ENCODE results near the gene PGLYRP2. TPM values are rescaled to one million over a fixed set of nuclear protein-coding genes. Genes with fewer than 3 reads are reported as not detected.

Gene PGLYRP2
- total and polyA plus RNA-seq, 7 experiments from 2014 or later = 0.21 to 0.65 (median 0.49) TPM; not detected in 2

DNA sequence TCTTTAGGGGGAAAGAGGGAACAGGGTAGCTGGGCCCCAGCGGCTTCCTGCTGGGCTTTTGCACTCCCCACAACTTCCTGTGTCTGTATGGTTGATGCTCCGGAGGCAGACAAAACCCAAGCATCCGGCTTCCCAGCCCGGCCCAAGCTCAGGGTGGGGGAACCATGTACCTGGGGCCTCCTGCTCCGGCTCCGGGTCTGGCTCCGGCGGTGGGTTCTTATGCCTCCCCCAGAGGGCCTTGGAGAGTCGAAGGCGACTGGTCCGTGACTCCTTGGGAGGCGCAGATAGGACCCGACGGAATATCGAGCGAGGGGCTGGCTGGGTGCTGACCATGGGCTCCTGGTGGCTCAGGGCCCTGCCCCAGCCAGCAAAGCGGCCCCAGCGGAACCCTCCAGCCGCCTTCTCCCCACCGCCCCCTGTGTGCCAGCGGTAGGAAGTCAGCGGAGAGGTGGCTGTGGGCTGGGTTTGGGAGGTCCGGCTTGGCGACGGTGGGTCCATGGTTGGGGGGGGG is 15.4 kb downstream of the PGLYRP2 start:
- Mint-ChIP-seq H3K27me3 (peaks cover 0 to 4% (median 0%) of the 10 kb centered on the region in 5 donors), H3K36me3 (peaks cover 4 to 42% (median 14%) of the 10 kb centered on the region in 5 donors), H3K9me3 (peaks cover 0 to 1% (median 0%) of the 10 kb centered on the region in 11 donors), H3K27ac (peak overlapping the region; percentile 91 to 98 (median 94)), H3K4me3 (peak overlapping the region; percentile 85 to 97 (median 95)), H3K4me1 (peaks cover 40 to 79% (median 64%) of the 10 kb centered on the region in 7 donors)
- ATAC-seq = peak; percentile 93
- H3K9me3 ChIP-seq (ENCODE audit: control insufficient read depth in 2 of 3, low read length in 3 of 3) = no peaks in the 10 kb centered on the region
- H3K27ac ChIP-seq (ENCODE audit: low read depth, low read length) = peak overlapping the region; percentile 91
- intact Hi-C loops (cut with micrococcal nuclease) = loop anchor here (1.0 to 10.0 kb wide), 8 partner anchors 14 to 371 kb away; partner anchors contain the start of genes AKAP8 (in 2 of the 2) and BRD4 (in 1 of the 2)
- ChIA-PET POLR2A (interaction anchor here (0.6 to 9.9 kb wide), 17 partner anchors 10 to 756 kb away, joined by 3 to 101 read pairs (median 6); partner anchors contain the start of genes AKAP8, AKAP8L and WIZ), CTCF (interaction anchor here (0.9 to 3.4 kb wide), 7 partner anchors 13 to 91 kb away, joined by 3 to 19 read pairs (median 6); partner anchors contain the start of genes AKAP8L and WIZ)
- H3K27me3 ChIP-seq (ENCODE audit: control insufficient read depth in 2 of 2, insufficient read depth in 2 of 2, low read length in 2 of 2) = no peaks in the 10 kb centered on the region
- peaks cover 56 to 61% of the 10 kb centered on the region in 2 donors for H3K4me1 ChIP-seq (ENCODE audit: control insufficient read depth in 2 of 2, insufficient read depth in 2 of 2, low read length in 2 of 2)
- H3K36me3 ChIP-seq (ENCODE audit: control insufficient read depth in 2 of 3, insufficient read depth in 3 of 3, low read length in 3 of 3) = peaks cover 4 to 30% (median 16%) of the 10 kb centered on the region in 3 experiments
- H3K4me3 ChIP-seq (ENCODE audit: low read length) = peak overlapping the region; percentile 85
- DNase-seq = peak; percentile 52 to 85 (median 79)

- POLR2A ChIA-PET = interaction anchor here (0.7 to 9.9 kb wide), 4 partner anchors 8 to 94 kb away, joined by 3 to 101 read pairs (median 17); partner anchors contain the start of gene WIZ
- H3K9me3 ChIP-seq (ENCODE audit: control insufficient read depth in 2 of 3, low read length in 3 of 3) = no peaks in the 10 kb centered on the region
- H3K36me3 Mint-ChIP-seq = peaks cover 4 to 34% (median 14%) of the 10 kb centered on the region in 5 donors
- H3K4me3 Mint-ChIP-seq = peak overlapping the region; percentile 27 to 97 (median 94)
- peaks cover 4 to 44% (median 26%) of the 10 kb centered on the region in 3 experiments for H3K36me3 ChIP-seq (ENCODE audit: control insufficient read depth in 2 of 3, insufficient read depth in 3 of 3, low read length in 3 of 3)
- H3K27me3 Mint-ChIP-seq = no peaks in the 10 kb centered on the region
- peak overlapping the region; percentile 91 for H3K27ac ChIP-seq (ENCODE audit: low read depth, low read length)
- CTCF ChIA-PET = no interaction called here
- DNase-seq = no peak
- H3K27me3 ChIP-seq (ENCODE audit: control insufficient read depth in 2 of 2, insufficient read depth in 2 of 2, low read length in 2 of 2) = no peaks in the 10 kb centered on the region
- H3K4me3 ChIP-seq (ENCODE audit: low read length) = no peak overlapping the region
- H3K27ac Mint-ChIP-seq = peak overlapping the region; percentile 32 to 98 (median 94)
- H3K4me1 Mint-ChIP-seq = peaks cover 18 to 57% (median 43%) of the 10 kb centered on the region in 7 donors
- no peak for ATAC-seq
- peaks cover 39 to 40% of the 10 kb centered on the region in 2 donors for H3K4me1 ChIP-seq (ENCODE audit: control insufficient read depth in 2 of 2, insufficient read depth in 2 of 2, low read length in 2 of 2)
- H3K9me3 Mint-ChIP-seq = peaks cover 0 to 2% (median 0%) of the 10 kb centered on the region in 11 donors
- intact Hi-C loops (cut with micrococcal nuclease) = loop anchor here (5.0 to 10.0 kb wide), 2 partner anchors 129 to 373 kb away; partner anchors contain the start of gene BRD4 (in 1 of the 2)
Measured at GRCh38 chr19:15461694-15462093, 17.6 kb downstream of the PGLYRP2 start.

GRCh38 chr19:15457701-15458484 is 21.4 kb downstream of the PGLYRP2 start:
- POLR2A ChIA-PET = interaction anchor here (0.6 to 8.4 kb wide), 2 partner anchors 6 to 688 kb away, joined by 3 to 101 read pairs; partner anchors contain the start of gene RASAL3
- H3K36me3 ChIP-seq (ENCODE audit: control insufficient read depth in 2 of 3, insufficient read depth in 3 of 3, low read length in 3 of 3) = peaks cover 14 to 77% (median 51%) of the 10 kb centered on the region in 3 experiments
- H3K4me1 ChIP-seq (ENCODE audit: control insufficient read depth in 2 of 2, insufficient read depth in 2 of 2, low read length in 2 of 2) = peaks cover 21 to 28% of the 10 kb centered on the region in 2 donors
- ATAC-seq (no peak), DNase-seq (no peak)
- no peak overlapping the region for H3K4me3 ChIP-seq (ENCODE audit: low read length)
- no peaks in the 10 kb centered on the region for H3K27me3 ChIP-seq (ENCODE audit: control insufficient read depth in 2 of 2, insufficient read depth in 2 of 2, low read length in 2 of 2)
- H3K9me3 Mint-ChIP-seq = peaks cover 0 to 2% (median 0%) of the 10 kb centered on the region in 11 donors
- H3K9me3 ChIP-seq (ENCODE audit: control insufficient read depth in 2 of 3, low read length in 3 of 3) = no peaks in the 10 kb centered on the region
- peaks cover 21 to 47% (median 44%) of the 10 kb centered on the region in 7 donors for H3K4me1 Mint-ChIP-seq
- H3K27ac Mint-ChIP-seq = peak overlapping the region in 1 of 9 donors; percentile 79
- CTCF ChIA-PET = no interaction called here
- H3K4me3 Mint-ChIP-seq = no peak overlapping the region
- no peaks in the 10 kb centered on the region for H3K27me3 Mint-ChIP-seq
- intact Hi-C loops (cut with micrococcal nuclease) = no loop called here
- H3K27ac ChIP-seq (ENCODE audit: low read depth, low read length) = no peak overlapping the region
- H3K36me3 Mint-ChIP-seq = peaks cover 16 to 54% (median 24%) of the 10 kb centered on the region in 5 donors

GRCh38 chr19:15456871-15457700 is 22.2 kb downstream of the PGLYRP2 start:
- POLR2A ChIA-PET = interaction anchor here (0.6 to 8.4 kb wide), 4 partner anchors 7 to 688 kb away, joined by 3 to 101 read pairs (median 4); partner anchors contain the start of gene RASAL3
- peaks cover 0 to 2% (median 0%) of the 10 kb centered on the region in 11 donors for H3K9me3 Mint-ChIP-seq
- no peak for ATAC-seq

DNA sequence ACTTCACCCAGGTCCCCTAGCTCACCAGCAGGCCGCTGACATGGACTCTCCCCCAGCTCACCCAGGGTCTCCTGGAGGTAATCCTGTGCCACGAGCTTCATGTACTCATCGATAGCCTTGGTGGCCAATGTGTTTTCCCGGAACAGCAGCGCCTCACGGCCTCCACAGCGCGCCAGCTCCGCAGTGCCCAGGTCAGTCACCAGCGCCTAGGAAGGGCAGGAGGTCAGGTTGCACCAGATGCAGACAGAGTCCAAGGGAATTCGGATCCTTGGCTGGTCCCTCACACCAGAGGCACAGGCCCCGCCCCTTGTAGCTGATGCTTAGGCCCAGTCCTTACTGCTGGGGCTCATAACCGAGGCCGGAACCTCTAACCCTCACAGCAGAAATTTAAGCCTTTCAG is 22.9 kb downstream of the PGLYRP2 start:
- H3K27ac ChIP-seq (ENCODE audit: low read depth, low read length) = no peak overlapping the region
- intact Hi-C loops (cut with micrococcal nuclease) = no loop called here
- Mint-ChIP-seq H3K4me3 (no peak overlapping the region), H3K36me3 (peaks cover 12 to 52% (median 25%) of the 10 kb centered on the region in 5 donors), H3K4me1 (peaks cover 14 to 39% (median 31%) of the 10 kb centered on the region in 7 donors), H3K27me3 (no peaks in the 10 kb centered on the region), H3K27ac (peak overlapping the region in 1 of 9 donors; percentile 59), H3K9me3 (peaks cover 0 to 2% (median 0%) of the 10 kb centered on the region in 11 donors)
- H3K27me3 ChIP-seq (ENCODE audit: control insufficient read depth in 2 of 2, insufficient read depth in 2 of 2, low read length in 2 of 2) = no peaks in the 10 kb centered on the region
- H3K36me3 ChIP-seq (ENCODE audit: control insufficient read depth in 2 of 3, insufficient read depth in 3 of 3, low read length in 3 of 3) = peaks cover 17 to 88% (median 47%) of the 10 kb centered on the region in 3 experiments
- ATAC-seq (no peak), DNase-seq (no peak)
- no peaks in the 10 kb centered on the region for H3K9me3 ChIP-seq (ENCODE audit: control insufficient read depth in 2 of 3, low read length in 3 of 3)
- peaks cover 7 to 13% of the 10 kb centered on the region in 2 donors for H3K4me1 ChIP-seq (ENCODE audit: control insufficient read depth in 2 of 2, insufficient read depth in 2 of 2, low read length in 2 of 2)
- no peak overlapping the region for H3K4me3 ChIP-seq (ENCODE audit: low read length)
- POLR2A ChIA-PET = interaction anchor here (0.9 to 8.4 kb wide), 3 partner anchors 7 to 95 kb away, joined by 3 to 101 read pairs (median 5); partner anchors contain the start of gene RASAL3
- CTCF ChIA-PET = interaction anchor here (0.6 to 0.7 kb wide), 2 partner anchors 23 to 284 kb away, joined by 3 read pairs; no protein-coding TSS in a partner anchor

More at GRCh38 chr19:15456871-15457700, 22.2 kb downstream of the PGLYRP2 start:
- no peak overlapping the region for H3K27ac Mint-ChIP-seq
- CTCF ChIA-PET = interaction anchor here (0.7 kb wide), 1 partner anchor 285 kb away, joined by 3 read pairs; no protein-coding TSS in a partner anchor
- Histone ChIP-seq H3K27ac (ENCODE audit: low read depth, low read length) (no peak overlapping the region), H3K27me3 (ENCODE audit: control insufficient read depth in 2 of 2, insufficient read depth in 2 of 2, low read length in 2 of 2) (no peaks in the 10 kb centered on the region), H3K9me3 (ENCODE audit: control insufficient read depth in 2 of 3, low read length in 3 of 3) (no peaks in the 10 kb centered on the region), H3K36me3 (ENCODE audit: control insufficient read depth in 2 of 3, insufficient read depth in 3 of 3, low read length in 3 of 3) (peaks cover 15 to 83% (median 51%) of the 10 kb centered on the region in 3 experiments), H3K4me3 (ENCODE audit: low read length) (no peak overlapping the region), H3K4me1 (ENCODE audit: control insufficient read depth in 2 of 2, insufficient read depth in 2 of 2, low read length in 2 of 2) (peaks cover 13 to 20% of the 10 kb centered on the region in 2 donors)
- no peak overlapping the region for H3K4me3 Mint-ChIP-seq
- intact Hi-C loops (cut with micrococcal nuclease) = no loop called here
- peaks cover 20 to 42% (median 36%) of the 10 kb centered on the region in 7 donors for H3K4me1 Mint-ChIP-seq
- DNase-seq = no peak
- peaks cover 16 to 51% (median 24%) of the 10 kb centered on the region in 5 donors for H3K36me3 Mint-ChIP-seq
- H3K27me3 Mint-ChIP-seq = no peaks in the 10 kb centered on the region

Data from naive thymus-derived CD4-positive, alpha-beta T cell (primary cell).